HEK293T (cell line): ENCODE data around the gene EIF6.
"Not testable (repeated sequence)": the region's sequence is repeated elsewhere in the genome, so short reads cannot be mapped to it uniquely, and the experiment has no call there.

Experiments
- CTCF ChIA-PET: fragments of 350-600 bp; formaldehyde crosslinking; extraction: SDS; loops from one replicate; lab custom pipeline; 2021; ENCODE audit warnings: antibody characterized with exemption, inconsistent platforms; lab: Yijun Ruan, JAX
- POLR2A ChIA-PET: fragments of 350-600 bp; formaldehyde crosslinking; extraction: SDS; loops from one replicate; lab custom pipeline; 2020; ENCODE audit warnings: antibody characterized with exemption, inconsistent platforms; lab: Yijun Ruan, JAX
- DNase-seq: peaks from one replicate; pipeline ENCODE4 v3.0.0; 2012; ENCODE audit warnings: mixed read lengths; ENCODE audit errors: extremely low spot score
- ARNT ChIP-seq: fragments of 450-650 bp; IDR thresholded peaks from 2 replicates; pipeline ENCODE4 v1.6.1; 2017; ENCODE audit warnings: mild to moderate bottlenecking
- BHLHE40 ChIP-seq: fragments of 450-650 bp; IDR thresholded peaks from 2 replicates; pipeline ENCODE4 v1.6.1; 2016; ENCODE audit warnings: mild to moderate bottlenecking, moderate library complexity, borderline replicate concordance
- CTBP1 ChIP-seq: fragments of 450-650 bp; IDR thresholded peaks from 2 replicates; pipeline ENCODE4 v1.6.1; 2016; ENCODE audit warnings: borderline replicate concordance
- ELF4 ChIP-seq: fragments of 450-650 bp; IDR thresholded peaks from 2 replicates; pipeline ENCODE4 v1.6.1; 2017; ENCODE audit warnings: antibody characterized with exemption
- FOXA1 ChIP-seq: fragments of 450-650 bp; IDR thresholded peaks from 2 replicates; pipeline ENCODE4 v1.6.1; 2016; ENCODE audit warnings: mild to moderate bottlenecking
- FOXK2 ChIP-seq: fragments of 450-650 bp; IDR thresholded peaks from 2 replicates; pipeline ENCODE4 v1.6.1; 2016; ENCODE audit warnings: mild to moderate bottlenecking
- FOXM1 ChIP-seq: fragments of 450-650 bp; IDR thresholded peaks from 2 replicates; pipeline ENCODE4 v1.6.1; 2017; ENCODE audit warnings: mild to moderate bottlenecking, borderline replicate concordance
- HDGF ChIP-seq: fragments of 450-650 bp; IDR thresholded peaks from 2 replicates; pipeline ENCODE4 v1.6.1; 2017; ENCODE audit warnings: antibody characterized with exemption, borderline replicate concordance
- L3MBTL2 ChIP-seq: fragments of 450-650 bp; conservative IDR thresholded peaks from 2 replicates; pipeline ENCODE4 v1.6.1; 2016; ENCODE audit warnings: mild to moderate bottlenecking
- LEF1 ChIP-seq: fragments of 450-650 bp; IDR thresholded peaks from 2 replicates; pipeline ENCODE4 v1.6.1; 2017; ENCODE audit warnings: mild to moderate bottlenecking, borderline replicate concordance
- NFRKB ChIP-seq: fragments of 450-650 bp; IDR thresholded peaks from 2 replicates; pipeline ENCODE4 v1.6.1; 2016; ENCODE audit warnings: mild to moderate bottlenecking, moderate library complexity
- PKNOX1 ChIP-seq: fragments of 450-650 bp; IDR thresholded peaks from 2 replicates; pipeline ENCODE4 v1.6.1; 2016
- SP1 ChIP-seq: fragments of 450-650 bp; IDR thresholded peaks from 2 replicates; pipeline ENCODE4 v1.6.1; 2017
- SUZ12 ChIP-seq: fragments of 450-650 bp; IDR thresholded peaks from 2 replicates; pipeline ENCODE4 v1.6.1; 2016; ENCODE audit warnings: mild to moderate bottlenecking
- TARDBP ChIP-seq: fragments of 450-650 bp; IDR thresholded peaks from 2 replicates; pipeline ENCODE4 v1.6.1; 2016
- ZNF384 ChIP-seq: fragments of 450-650 bp; IDR thresholded peaks from 2 replicates; pipeline ENCODE4 v1.6.1; 2016

The EIF6 gene

DNA sequence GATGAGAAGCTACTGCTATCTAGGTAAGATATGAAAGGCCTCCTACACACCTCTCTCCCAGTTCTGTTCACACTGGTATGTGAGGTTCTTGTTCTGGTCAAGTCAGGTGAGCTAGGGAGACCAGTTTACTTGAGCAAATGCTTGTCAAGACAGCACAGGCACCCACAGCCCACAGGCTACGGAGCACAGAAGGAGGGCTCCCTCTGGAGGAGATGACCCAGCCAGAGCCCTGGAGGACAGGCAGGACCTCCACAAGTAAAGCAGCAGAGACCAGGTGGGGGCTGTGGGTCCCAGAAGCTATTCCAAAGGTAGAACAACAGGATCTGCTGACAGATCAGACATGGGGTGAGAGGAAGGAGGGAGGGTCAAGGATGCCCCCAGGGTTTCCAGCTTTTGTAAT is 19.8 kb downstream of the EIF6 start:
- ChIA-PET POLR2A (no interaction called here), CTCF (interaction anchor here (1.2 to 1.4 kb wide), 2 partner anchors 118 to 120 kb away, joined by 4 to 5 read pairs; no protein-coding TSS in a partner anchor)
- no peak for DNase-seq
- TF ChIP-seq NFRKB (no peak), ELF4 (no peak), SUZ12 (no peak), CTBP1 (no peak), BHLHE40 (no peak), FOXK2 (no peak), HDGF (no peak), ZNF384 (no peak), FOXM1 (no peak), L3MBTL2 (no peak), FOXA1 (no peak), ARNT (no peak), PKNOX1 (no peak), LEF1 (no peak), SP1 (no peak), TARDBP (no peak)

GRCh38 chr20:35263532-35264341 is 20.8 kb downstream of the EIF6 start:
- POLR2A ChIA-PET, result no interaction called here
- no peak for TF ChIP-seq NFRKB
- no peak for DNase-seq
- CTCF ChIA-PET, result interaction anchor here (0.7 to 1.4 kb wide), 3 partner anchors 117 to 716 kb away, joined by 3 to 5 read pairs (median 4); no protein-coding TSS in a partner anchor

DNA sequence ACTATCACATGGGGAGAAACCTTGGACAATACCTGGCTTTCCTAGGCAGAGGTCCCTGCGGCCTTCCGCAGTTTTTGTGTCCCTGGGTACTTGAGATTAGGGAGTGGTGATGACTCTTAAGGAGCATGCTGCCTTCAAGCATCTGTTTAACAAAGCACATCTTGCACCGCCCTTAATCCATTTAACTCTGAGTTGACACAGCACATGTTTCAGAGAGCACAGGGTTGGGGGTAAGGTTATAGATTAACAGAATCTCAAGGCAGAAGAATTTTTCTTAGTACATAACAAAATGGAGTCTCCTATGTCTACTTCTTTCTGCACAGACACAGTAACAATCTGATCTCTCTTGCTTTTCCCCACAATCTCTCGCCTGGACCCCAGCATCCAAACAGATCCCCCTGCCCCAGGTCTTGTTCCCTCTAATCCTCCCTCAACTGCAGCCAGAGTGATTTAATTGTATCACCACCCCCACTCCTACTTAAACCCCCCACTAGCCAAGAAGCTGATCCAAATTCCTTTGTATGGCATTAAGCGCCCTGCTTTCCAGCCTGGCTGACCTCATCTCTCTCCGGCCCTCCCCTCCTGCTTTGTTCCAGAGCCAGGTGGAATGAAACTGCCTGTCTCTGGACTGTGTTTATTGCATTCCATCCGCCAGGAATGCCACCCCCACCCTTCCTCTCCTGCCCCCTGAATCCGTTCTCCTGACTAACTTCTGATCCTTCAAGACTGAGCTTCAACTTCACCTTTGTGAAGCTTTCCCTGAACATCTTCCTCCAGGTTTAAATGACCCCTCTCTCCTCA is 21.6 kb downstream of the EIF6 start:
- DNase-seq, POLR2A ChIA-PET: not testable (repeated sequence)
- CTCF ChIA-PET, result interaction anchor here (0.7 to 0.8 kb wide), 2 partner anchors 118 to 716 kb away, joined by 3 to 4 read pairs; no protein-coding TSS in a partner anchor

DNA sequence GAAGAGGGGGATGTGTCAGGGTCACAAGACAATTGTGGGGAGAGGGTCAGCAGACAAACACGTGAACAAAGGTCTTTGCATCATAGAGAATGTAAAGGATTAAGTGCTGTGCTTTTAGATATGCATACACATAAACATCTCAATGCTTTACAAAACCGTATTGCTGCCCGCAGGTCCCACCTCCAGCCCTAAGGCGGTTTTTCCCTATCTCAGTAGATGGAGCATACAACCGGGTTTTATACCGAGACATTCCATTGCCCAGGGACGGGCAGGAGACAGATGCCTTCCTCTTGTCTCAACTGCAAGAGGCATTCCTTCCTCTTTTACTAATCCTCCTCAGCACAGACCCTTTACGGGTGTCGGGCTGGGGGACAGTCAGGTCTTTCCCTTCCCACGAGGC is 22.3 kb downstream of the EIF6 start:
- DNase-seq, POLR2A ChIA-PET: not testable (repeated sequence)
- CTCF ChIA-PET, result interaction anchor here (0.9 to 1.1 kb wide), 2 partner anchors 8 to 117 kb away, joined by 3 to 5 read pairs; no protein-coding TSS in a partner anchor

GRCh38 chr20:35260426-35260825 is 24.1 kb downstream of the EIF6 start:
- no peak for DNase-seq
- POLR2A ChIA-PET, result no interaction called here
- TF ChIP-seq ARNT (no peak), LEF1 (no peak), L3MBTL2 (no peak), FOXM1 (no peak), ZNF384 (no peak), FOXK2 (no peak), HDGF (no peak), SUZ12 (no peak), TARDBP (no peak), SP1 (no peak), PKNOX1 (no peak), NFRKB (no peak), ELF4 (no peak), FOXA1 (no peak), BHLHE40 (no peak), CTBP1 (no peak)
- CTCF ChIA-PET, result no interaction called here

- no peak for TF ChIP-seq CTBP1
- CTCF ChIA-PET, result no interaction called here
- DNase-seq, result no peak
- POLR2A ChIA-PET, result interaction anchor here (1.6 kb wide), 1 partner anchor 21 kb away, joined by 3 read pairs; the partner anchor contains the start of gene MMP24OS
Measured at GRCh38 chr20:35257175-35257909, 27.2 kb downstream of the EIF6 start.

GRCh38 chr20:35254448-35254999 is 30.0 kb downstream of the EIF6 start:
- no peak for TF ChIP-seq FOXA1
- no peak for DNase-seq
- POLR2A ChIA-PET, result no interaction called here
- CTCF ChIA-PET, result no interaction called here
